ENCODE results near the gene LRRC4C.

Gene LRRC4C

DNA sequence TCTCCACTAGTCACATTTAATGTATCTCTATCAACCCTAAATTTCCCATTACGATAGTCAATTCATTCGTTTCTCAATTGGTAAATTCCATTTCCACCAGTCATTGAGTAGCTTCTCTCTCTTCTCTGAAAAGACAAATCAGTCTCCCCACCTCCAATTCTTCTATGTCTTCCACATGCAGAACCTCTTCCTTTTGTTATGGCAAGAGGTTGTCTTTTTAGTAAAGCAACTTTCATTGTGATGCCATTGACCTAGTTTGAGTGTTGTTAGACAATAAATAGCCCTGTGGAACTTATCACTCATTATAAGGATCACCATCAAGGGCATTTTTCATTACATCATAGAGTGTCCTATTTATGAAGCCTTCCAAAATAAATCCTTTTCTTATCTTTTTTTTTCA, 340.9 kb downstream of the LRRC4C start:
- WGBS, result 44% methylated on average over 2 of the region's 2 CpGs
- Histone ChIP-seq H2BK5ac (ENCODE audit: low read depth, low read length, poor library complexity, severe bottlenecking) (no peak overlapping the region), H2AFZ (ENCODE audit: low read depth, low read length) (no peak overlapping the region), H3K27ac (ENCODE audit: low read length, poor library complexity, severe bottlenecking) (no peak overlapping the region), H2BK120ac (ENCODE audit: low read depth, low read length) (no peak overlapping the region), H3K36me3 (ENCODE audit: control insufficient read depth in 1 of 2, insufficient read depth in 2 of 2, low read depth in 1 of 2, low read length in 2 of 2) (no peaks in the 10 kb centered on the region), H3K23ac (ENCODE audit: low read length in 2 of 2) (no peak overlapping the region), H3K79me1 (replicated peaks; ENCODE audit: low read length, poor library complexity, severe bottlenecking) (no peaks in the 10 kb centered on the region), H2BK15ac (ENCODE audit: low read depth, poor library complexity, severe bottlenecking) (no peak overlapping the region), H2AK5ac (ENCODE audit: low read length, severe bottlenecking) (no peak overlapping the region), H3K4me3 (ENCODE audit: insufficient read depth in 1 of 2, low read depth in 1 of 2, low read length in 2 of 2) (no peak overlapping the region), H3K9me3 (ENCODE audit: control insufficient read depth, low read length) (peaks cover 2% of the 10 kb centered on the region), H4K8ac (ENCODE audit: low read length) (no peak overlapping the region), H3K27me3 (ENCODE audit: control insufficient read depth in 1 of 2, insufficient read depth in 1 of 2, low read length in 2 of 2) (no peaks in the 10 kb centered on the region), H2BK12ac (ENCODE audit: low read length in 2 of 2) (no peak overlapping the region), H3K4me2 (ENCODE audit: low read length, poor library complexity, severe bottlenecking) (no peak overlapping the region), H4K91ac (ENCODE audit: low read length) (no peak overlapping the region), H3K9ac (ENCODE audit: low read length) (no peak overlapping the region), H3K14ac (ENCODE audit: low read length in 2 of 2) (no peak overlapping the region), H3K4me1 (ENCODE audit: control insufficient read depth, insufficient read depth, low read depth, low read length) (no peaks in the 10 kb centered on the region), H3K18ac (ENCODE audit: low read depth in 1 of 2, low read length in 2 of 2) (no peak overlapping the region), H3K4ac (ENCODE audit: low read depth in 1 of 2, low read length in 2 of 2) (no peak overlapping the region)
- no peak for DNase-seq

DNA sequence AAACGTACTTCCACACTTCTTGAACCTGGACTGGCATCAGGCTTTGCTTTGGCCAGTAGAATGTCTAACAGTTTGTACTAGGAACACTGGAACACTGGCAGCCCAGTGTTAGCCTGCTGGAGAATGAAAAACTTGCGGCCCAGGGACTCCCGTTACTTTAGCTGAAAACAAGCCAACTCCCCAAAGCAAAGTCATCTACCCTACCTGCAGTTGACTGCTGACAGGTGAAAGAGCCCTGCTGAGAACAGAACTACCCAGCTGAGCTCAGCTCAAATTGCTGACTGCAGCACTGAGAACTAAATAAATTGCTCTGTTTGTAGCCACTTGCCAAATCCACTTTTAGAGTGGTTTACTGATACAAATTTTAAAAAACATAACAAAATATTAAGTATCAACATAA, 342.5 kb downstream of the LRRC4C start:
- no peak for DNase-seq

DNA sequence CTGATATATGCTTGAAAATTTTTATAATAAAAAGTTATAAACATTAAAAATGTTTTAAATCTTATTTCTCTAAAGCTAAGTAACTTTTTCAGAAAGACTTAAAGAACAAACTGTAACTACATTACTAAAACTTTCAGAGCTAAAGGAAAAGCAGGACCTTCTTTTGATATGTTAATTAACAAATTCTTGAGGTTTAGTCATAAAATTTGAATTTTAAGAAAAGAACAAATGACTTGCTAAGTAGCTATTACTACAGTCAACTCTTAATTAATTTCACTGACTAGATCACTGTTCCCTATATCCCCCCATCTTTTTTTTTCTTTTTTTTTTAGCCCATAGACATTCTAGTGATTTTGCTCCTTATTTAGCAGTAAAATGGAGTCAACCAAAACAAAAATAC, 344.4 kb downstream of the LRRC4C start:
- no peak overlapping the region for H3K18ac ChIP-seq (ENCODE audit: low read depth in 1 of 2, low read length in 2 of 2)
- H2BK5ac ChIP-seq (ENCODE audit: low read depth, low read length, poor library complexity, severe bottlenecking), result no peak overlapping the region
- H3K36me3 ChIP-seq (ENCODE audit: control insufficient read depth in 1 of 2, insufficient read depth in 2 of 2, low read depth in 1 of 2, low read length in 2 of 2), result no peaks in the 10 kb centered on the region
- no peak overlapping the region for H3K14ac ChIP-seq (ENCODE audit: low read length in 2 of 2)
- no peak overlapping the region for H2BK12ac ChIP-seq (ENCODE audit: low read length in 2 of 2)
- H2AFZ ChIP-seq (ENCODE audit: low read depth, low read length), result no peak overlapping the region
- H3K27me3 ChIP-seq (ENCODE audit: control insufficient read depth in 1 of 2, insufficient read depth in 1 of 2, low read length in 2 of 2), result no peaks in the 10 kb centered on the region
- H4K91ac ChIP-seq (ENCODE audit: low read length), result no peak overlapping the region
- no peak overlapping the region for H3K4me3 ChIP-seq (ENCODE audit: insufficient read depth in 1 of 2, low read depth in 1 of 2, low read length in 2 of 2)
- no peak overlapping the region for H3K4ac ChIP-seq (ENCODE audit: low read depth in 1 of 2, low read length in 2 of 2)
- no peaks in the 10 kb centered on the region for H3K4me1 ChIP-seq (ENCODE audit: control insufficient read depth, insufficient read depth, low read depth, low read length)
- H2BK120ac ChIP-seq (ENCODE audit: low read depth, low read length), result no peak overlapping the region
- no peak overlapping the region for H2BK15ac ChIP-seq (ENCODE audit: low read depth, poor library complexity, severe bottlenecking)
- H3K79me1 ChIP-seq (replicated peaks; ENCODE audit: low read length, poor library complexity, severe bottlenecking), result no peaks in the 10 kb centered on the region
- no peak overlapping the region for H3K4me2 ChIP-seq (ENCODE audit: low read length, poor library complexity, severe bottlenecking)
- H2AK5ac ChIP-seq (ENCODE audit: low read length, severe bottlenecking), result no peak overlapping the region
- no peak for DNase-seq
- no peak overlapping the region for H3K27ac ChIP-seq (ENCODE audit: low read length, poor library complexity, severe bottlenecking)
- no peak overlapping the region for H3K9ac ChIP-seq (ENCODE audit: low read length)
- H3K9me3 ChIP-seq (ENCODE audit: control insufficient read depth, low read length), result no peaks in the 10 kb centered on the region
- no peak overlapping the region for H4K8ac ChIP-seq (ENCODE audit: low read length)
- H3K23ac ChIP-seq (ENCODE audit: low read length in 2 of 2), result no peak overlapping the region

More for the DNA sequence above, 342.5 kb downstream of the LRRC4C start:
- Histone ChIP-seq H3K4me3 (ENCODE audit: insufficient read depth in 1 of 2, low read depth in 1 of 2, low read length in 2 of 2) (no peak overlapping the region), H2BK15ac (ENCODE audit: low read depth, poor library complexity, severe bottlenecking) (no peak overlapping the region), H3K4me1 (ENCODE audit: control insufficient read depth, insufficient read depth, low read depth, low read length) (no peaks in the 10 kb centered on the region), H3K23ac (ENCODE audit: low read length in 2 of 2) (no peak overlapping the region), H2BK5ac (ENCODE audit: low read depth, low read length, poor library complexity, severe bottlenecking) (no peak overlapping the region), H3K36me3 (ENCODE audit: control insufficient read depth in 1 of 2, insufficient read depth in 2 of 2, low read depth in 1 of 2, low read length in 2 of 2) (no peaks in the 10 kb centered on the region), H4K8ac (ENCODE audit: low read length) (no peak overlapping the region), H2BK12ac (ENCODE audit: low read length in 2 of 2) (no peak overlapping the region), H2AFZ (ENCODE audit: low read depth, low read length) (no peak overlapping the region), H2BK120ac (ENCODE audit: low read depth, low read length) (no peak overlapping the region), H2AK5ac (ENCODE audit: low read length, severe bottlenecking) (no peak overlapping the region), H3K79me1 (replicated peaks; ENCODE audit: low read length, poor library complexity, severe bottlenecking) (no peaks in the 10 kb centered on the region), H3K14ac (ENCODE audit: low read length in 2 of 2) (no peak overlapping the region), H3K27me3 (ENCODE audit: control insufficient read depth in 1 of 2, insufficient read depth in 1 of 2, low read length in 2 of 2) (no peaks in the 10 kb centered on the region), H3K4me2 (ENCODE audit: low read length, poor library complexity, severe bottlenecking) (no peak overlapping the region), H3K9me3 (ENCODE audit: control insufficient read depth, low read length) (peaks cover 2% of the 10 kb centered on the region), H3K27ac (ENCODE audit: low read length, poor library complexity, severe bottlenecking) (no peak overlapping the region), H4K91ac (ENCODE audit: low read length) (no peak overlapping the region), H3K9ac (ENCODE audit: low read length) (no peak overlapping the region), H3K18ac (ENCODE audit: low read depth in 1 of 2, low read length in 2 of 2) (no peak overlapping the region), H3K4ac (ENCODE audit: low read depth in 1 of 2, low read length in 2 of 2) (no peak overlapping the region)
- 44% methylated on average over 3 of the region's 3 CpGs for WGBS

DNA sequence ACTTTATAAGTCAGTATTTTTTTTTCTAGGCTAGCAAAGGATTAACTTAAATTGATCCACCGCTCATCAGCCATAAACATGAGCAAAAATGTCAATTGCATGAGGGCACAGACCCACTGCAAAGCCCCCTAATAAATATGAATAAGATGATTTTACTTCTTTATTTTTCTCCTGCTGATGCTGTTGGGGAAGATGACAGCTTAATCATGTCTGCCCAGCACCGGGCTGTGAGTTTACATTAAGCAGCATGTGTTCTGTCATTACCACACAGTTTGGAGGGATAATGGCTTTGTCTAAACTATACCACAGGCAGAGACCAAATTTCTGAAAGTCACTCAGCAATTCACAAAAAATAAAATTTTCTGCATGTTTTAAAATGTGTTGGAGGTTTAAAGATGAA, 346.3 kb downstream of the LRRC4C start:
- H3K79me1 ChIP-seq (replicated peaks; ENCODE audit: low read length, poor library complexity, severe bottlenecking), result no peaks in the 10 kb centered on the region
- H4K91ac ChIP-seq (ENCODE audit: low read length), result no peak overlapping the region
- no peak overlapping the region for H3K14ac ChIP-seq (ENCODE audit: low read length in 2 of 2)
- no peaks in the 10 kb centered on the region for H3K27me3 ChIP-seq (ENCODE audit: control insufficient read depth in 1 of 2, insufficient read depth in 1 of 2, low read length in 2 of 2)
- no peak overlapping the region for H3K23ac ChIP-seq (ENCODE audit: low read length in 2 of 2)
- H2BK12ac ChIP-seq (ENCODE audit: low read length in 2 of 2), result no peak overlapping the region
- H3K4ac ChIP-seq (ENCODE audit: low read depth in 1 of 2, low read length in 2 of 2), result no peak overlapping the region
- H3K4me3 ChIP-seq (ENCODE audit: insufficient read depth in 1 of 2, low read depth in 1 of 2, low read length in 2 of 2), result no peak overlapping the region
- no peak overlapping the region for H2BK15ac ChIP-seq (ENCODE audit: low read depth, poor library complexity, severe bottlenecking)
- no peak overlapping the region for H2BK120ac ChIP-seq (ENCODE audit: low read depth, low read length)
- no peaks in the 10 kb centered on the region for H3K36me3 ChIP-seq (ENCODE audit: control insufficient read depth in 1 of 2, insufficient read depth in 2 of 2, low read depth in 1 of 2, low read length in 2 of 2)
- no peaks in the 10 kb centered on the region for H3K9me3 ChIP-seq (ENCODE audit: control insufficient read depth, low read length)
- H3K4me1 ChIP-seq (ENCODE audit: control insufficient read depth, insufficient read depth, low read depth, low read length), result no peaks in the 10 kb centered on the region
- H3K4me2 ChIP-seq (ENCODE audit: low read length, poor library complexity, severe bottlenecking), result no peak overlapping the region
- no peak overlapping the region for H4K8ac ChIP-seq (ENCODE audit: low read length)
- no peak overlapping the region for H2BK5ac ChIP-seq (ENCODE audit: low read depth, low read length, poor library complexity, severe bottlenecking)
- no peak overlapping the region for H3K27ac ChIP-seq (ENCODE audit: low read length, poor library complexity, severe bottlenecking)
- no peak overlapping the region for H3K9ac ChIP-seq (ENCODE audit: low read length)
- no peak overlapping the region for H3K18ac ChIP-seq (ENCODE audit: low read depth in 1 of 2, low read length in 2 of 2)
- H2AK5ac ChIP-seq (ENCODE audit: low read length, severe bottlenecking), result no peak overlapping the region
- no peak overlapping the region for H2AFZ ChIP-seq (ENCODE audit: low read depth, low read length)
- WGBS, result 25% methylated on average over 1 of the region's 2 CpGs
- DNase-seq, result no peak

All from mesenchymal stem cell (in vitro differentiated cells and primary cell).